ENCODE results near the gene CDYL2.

DNA sequence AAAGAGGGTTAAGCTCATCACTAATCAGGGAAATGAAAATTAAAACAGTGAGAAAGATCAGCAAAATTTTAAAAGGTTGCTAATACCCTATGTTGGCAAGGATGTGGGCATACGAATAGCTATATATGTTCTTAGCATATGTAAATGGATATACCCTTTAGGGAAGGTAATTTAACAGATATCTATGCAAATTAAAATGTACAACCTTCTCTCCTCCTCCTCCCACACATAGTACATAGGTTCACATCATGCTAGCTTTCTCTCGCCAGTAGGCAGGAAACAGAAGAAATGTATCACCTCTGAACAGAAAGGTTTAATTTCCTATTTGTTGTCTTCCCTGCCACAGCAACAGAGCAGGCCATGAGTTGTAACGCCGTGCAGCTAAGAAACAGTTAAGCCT lies 103.8 kb downstream of the CDYL2 start:
- TF ChIP-seq CTCF (IDR thresholded peaks at IDR 0.05): no peak
- TF ChIP-seq POLR2AphosphoS5 (IDR thresholded peaks at IDR 0.05): no peak
